Measurements from ENCODE around the gene CFAP61. TPM values are rescaled to one million over a fixed set of nuclear protein-coding genes. Genes with fewer than 3 reads are reported as not detected.

Gene CFAP61
- total RNA-seq, 1 experiment from 2014 or later = 0.61 TPM

- TF ChIP-seq ATF6 (CRISPR knock-in tag; IDR thresholded peaks at IDR 0.05) (no peak), ZNF281 (CRISPR knock-in tag; IDR thresholded peaks at IDR 0.05) (no peak), PREB (CRISPR knock-in tag; IDR thresholded peaks at IDR 0.05; ENCODE audit: borderline replicate concordance) (no peak), SP1 (CRISPR knock-in tag; conservative IDR thresholded peaks at IDR 0.05) (no peak), USF2 (CRISPR knock-in tag; IDR thresholded peaks at IDR 0.05) (no peak), NFATC4 (CRISPR knock-in tag; IDR thresholded peaks at IDR 0.05) (no peak)
Measured at GRCh38 chr20:20084296-20084752, 32.0 kb downstream of the CFAP61 start (continued).

GRCh38 chr20:20085071-20085470 is 32.7 kb downstream of the CFAP61 start:
- no peak overlapping the region for H3K27ac Mint-ChIP-seq
- TF ChIP-seq CBFB (CRISPR knock-in tag; IDR thresholded peaks at IDR 0.05; ENCODE audit: low read depth) (no peak), CTCF (IDR thresholded peaks at IDR 0.05) (no peak), AFF4 (CRISPR knock-in tag; IDR thresholded peaks at IDR 0.05; ENCODE audit: borderline replicate concordance) (no peak), NFE2L1 (CRISPR knock-in tag; IDR thresholded peaks at IDR 0.05) (no peak)
- ChIA-PET CTCF (interaction anchor here (3.2 kb wide), 1 partner anchor 509 kb away, joined by 14 read pairs; no protein-coding TSS in a partner anchor), POLR2A (no interaction called here)
- no peaks in the 10 kb centered on the region for H3K9me3 Mint-ChIP-seq
- peaks cover 3% of the 10 kb centered on the region for H3K4me1 Mint-ChIP-seq
- no peak for DNase-seq (ENCODE audit: low spot score)
- no peaks in the 10 kb centered on the region for H3K36me3 Mint-ChIP-seq
- H3K4me3 Mint-ChIP-seq = no peak overlapping the region
- no peak for ATAC-seq
- H3K27me3 Mint-ChIP-seq (ENCODE audit: low read depth) = no peaks in the 10 kb centered on the region

GRCh38 chr20:20085812-20086211 is 33.5 kb downstream of the CFAP61 start:
- ChIA-PET POLR2A (no interaction called here), CTCF (no interaction called here)
- H3K27me3 Mint-ChIP-seq (ENCODE audit: low read depth) = no peaks in the 10 kb centered on the region
- H3K4me3 Mint-ChIP-seq = no peak overlapping the region
- H3K4me1 Mint-ChIP-seq = peaks cover 3% of the 10 kb centered on the region
- DNase-seq (ENCODE audit: low spot score) (no peak), ATAC-seq (no peak)
- no peak overlapping the region for H3K27ac Mint-ChIP-seq
- H3K9me3 Mint-ChIP-seq = no peaks in the 10 kb centered on the region
- H3K36me3 Mint-ChIP-seq = no peaks in the 10 kb centered on the region
- TF ChIP-seq E2F4 (CRISPR knock-in tag; IDR thresholded peaks at IDR 0.05; ENCODE audit: borderline replicate concordance, low read depth) (no peak), ZNF512 (CRISPR knock-in tag; IDR thresholded peaks at IDR 0.05; ENCODE audit: borderline replicate concordance) (no peak), STAT6 (CRISPR knock-in tag; conservative IDR thresholded peaks at IDR 0.05; ENCODE audit: low read depth) (no peak), ZNF121 (CRISPR knock-in tag; IDR thresholded peaks at IDR 0.05) (no peak)
